ENCODE measurements around the gene DDOST. TPM values are rescaled to one million over a fixed set of nuclear protein-coding genes. Genes with fewer than 3 reads are reported as not detected.
A peak's percentile ranks its signal among the peaks of the same experiment; 100 is the strongest.
"Not testable (repeated sequence)": the region's sequence is repeated elsewhere in the genome, so short reads cannot be mapped to it uniquely, and the experiment has no call there.

The DDOST gene
- total RNA-seq, 2 experiments from 2014 or later, result 163 to 166 TPM

- POLR2A ChIA-PET, result no interaction called here
- Mint-ChIP-seq H3K4me3 (no peak overlapping the region), H3K4me1 (ENCODE audit: low read depth) (peaks cover 7% of the 10 kb centered on the region), H3K27ac (no peak overlapping the region), H3K27me3 (ENCODE audit: low read depth) (peaks cover 17% of the 10 kb centered on the region), H3K9me3 (ENCODE audit: insufficient read depth) (no peaks in the 10 kb centered on the region), H3K36me3 (ENCODE audit: low read depth) (no peaks in the 10 kb centered on the region)
- CTCF ChIA-PET, result interaction anchor here (1.9 kb wide), 1 partner anchor 10 kb away, joined by 8 read pairs; no protein-coding TSS in a partner anchor
- ATAC-seq, result no peak
- no peak for DNase-seq
Measured at GRCh38 chr1:20686883-20687725, 25.9 kb upstream of the DDOST start.

GRCh38 chr1:20685741-20686140 is 24.6 kb upstream of the DDOST start:
- POLR2A ChIA-PET, result no interaction called here
- no peak overlapping the region for H3K27ac Mint-ChIP-seq
- CTCF ChIA-PET, result interaction anchor here (1.3 kb wide), 1 partner anchor 509 kb away, joined by 3 read pairs; no protein-coding TSS in a partner anchor
- H3K4me3 Mint-ChIP-seq, result no peak overlapping the region
- peaks cover 24% of the 10 kb centered on the region for H3K27me3 Mint-ChIP-seq (ENCODE audit: low read depth)
- no peak for DNase-seq
- ATAC-seq, result no peak
- H3K4me1 Mint-ChIP-seq (ENCODE audit: low read depth), result peaks cover 4% of the 10 kb centered on the region
- no peaks in the 10 kb centered on the region for H3K9me3 Mint-ChIP-seq (ENCODE audit: insufficient read depth)
- no peaks in the 10 kb centered on the region for H3K36me3 Mint-ChIP-seq (ENCODE audit: low read depth)

- DNase-seq (no peak), ATAC-seq (no peak)
- H3K27ac Mint-ChIP-seq, result no peak overlapping the region
- peaks cover 4% of the 10 kb centered on the region for H3K4me1 Mint-ChIP-seq (ENCODE audit: low read depth)
- no peak overlapping the region for H3K4me3 Mint-ChIP-seq
- POLR2A ChIA-PET, result no interaction called here
- H3K9me3 Mint-ChIP-seq (ENCODE audit: insufficient read depth), result no peaks in the 10 kb centered on the region
- CTCF ChIA-PET, result interaction anchor here (1.3 kb wide), 1 partner anchor 510 kb away, joined by 3 read pairs; no protein-coding TSS in a partner anchor
- H3K36me3 Mint-ChIP-seq (ENCODE audit: low read depth), result no peaks in the 10 kb centered on the region
- peaks cover 28% of the 10 kb centered on the region for H3K27me3 Mint-ChIP-seq (ENCODE audit: low read depth)
Measured at GRCh38 chr1:20685099-20685662, 24.0 kb upstream of the DDOST start.

GRCh38 chr1:20684651-20685050 is 23.5 kb upstream of the DDOST start:
- DNase-seq, result no peak

GRCh38 chr1:20684050-20684620 is 23.0 kb upstream of the DDOST start:
- ATAC-seq, result no peak
- H3K4me1 Mint-ChIP-seq (ENCODE audit: low read depth), result peaks cover 8% of the 10 kb centered on the region
- no peak overlapping the region for H3K27ac Mint-ChIP-seq
- CTCF ChIA-PET, result interaction anchor here (0.8 to 1.3 kb wide), 2 partner anchors 13 to 511 kb away, joined by 3 read pairs; no protein-coding TSS in a partner anchor
- H3K36me3 Mint-ChIP-seq (ENCODE audit: low read depth), result no peaks in the 10 kb centered on the region
- H3K27me3 Mint-ChIP-seq (ENCODE audit: low read depth), result peaks cover 31% of the 10 kb centered on the region
- no peak for DNase-seq
- POLR2A ChIA-PET, result no interaction called here
- no peak overlapping the region for H3K4me3 Mint-ChIP-seq
- no peaks in the 10 kb centered on the region for H3K9me3 Mint-ChIP-seq (ENCODE audit: insufficient read depth)

More at GRCh38 chr1:20684651-20685050, 23.5 kb upstream of the DDOST start:
- ChIA-PET CTCF (interaction anchor here (0.8 to 1.3 kb wide), 2 partner anchors 12 to 510 kb away, joined by 3 read pairs; no protein-coding TSS in a partner anchor), POLR2A (no interaction called here)
- Mint-ChIP-seq H3K27ac (no peak overlapping the region), H3K4me1 (ENCODE audit: low read depth) (peaks cover 4% of the 10 kb centered on the region), H3K4me3 (no peak overlapping the region), H3K36me3 (ENCODE audit: low read depth) (no peaks in the 10 kb centered on the region), H3K9me3 (ENCODE audit: insufficient read depth) (no peaks in the 10 kb centered on the region), H3K27me3 (ENCODE audit: low read depth) (peaks cover 31% of the 10 kb centered on the region)
- no peak for ATAC-seq

- Mint-ChIP-seq H3K27ac (no peak overlapping the region), H3K4me3 (no peak overlapping the region), H3K36me3 (ENCODE audit: low read depth) (no peaks in the 10 kb centered on the region), H3K9me3 (ENCODE audit: insufficient read depth) (no peaks in the 10 kb centered on the region), H3K27me3 (ENCODE audit: low read depth) (peaks cover 34% of the 10 kb centered on the region), H3K4me1 (ENCODE audit: low read depth) (peaks cover 12% of the 10 kb centered on the region)
- DNase-seq (no peak), ATAC-seq (no peak)
- POLR2A ChIA-PET, result no interaction called here
- CTCF ChIA-PET, result interaction anchor here (0.8 to 2.0 kb wide), 2 partner anchors 13 kb away, joined by 3 to 6 read pairs; no protein-coding TSS in a partner anchor
Measured at GRCh38 chr1:20683614-20684013, 22.4 kb upstream of the DDOST start.

GRCh38 chr1:20682571-20683236 is 21.5 kb upstream of the DDOST start:
- Mint-ChIP-seq H3K4me3 (no peak overlapping the region), H3K9me3 (ENCODE audit: insufficient read depth) (no peaks in the 10 kb centered on the region), H3K27me3 (ENCODE audit: low read depth) (peaks cover 35% of the 10 kb centered on the region), H3K36me3 (ENCODE audit: low read depth) (peaks cover 3% of the 10 kb centered on the region), H3K4me1 (ENCODE audit: low read depth) (peaks cover 19% of the 10 kb centered on the region), H3K27ac (no peak overlapping the region)
- DNase-seq (no peak), ATAC-seq (no peak)
- ChIA-PET POLR2A (no interaction called here), CTCF (interaction anchor here (2.0 kb wide), 1 partner anchor 14 kb away, joined by 6 read pairs; no protein-coding TSS in a partner anchor)

- Mint-ChIP-seq H3K4me3 (no peak overlapping the region), H3K9me3 (ENCODE audit: insufficient read depth) (no peaks in the 10 kb centered on the region), H3K27ac (no peak overlapping the region), H3K36me3 (ENCODE audit: low read depth) (peaks cover 7% of the 10 kb centered on the region), H3K4me1 (ENCODE audit: low read depth) (peaks cover 21% of the 10 kb centered on the region), H3K27me3 (ENCODE audit: low read depth) (peaks cover 35% of the 10 kb centered on the region)
- ChIA-PET CTCF (interaction anchor here (1.2 to 2.0 kb wide), 2 partner anchors 15 to 48 kb away, joined by 3 to 6 read pairs; no protein-coding TSS in a partner anchor), POLR2A (no interaction called here)
- DNase-seq, result no peak
- ATAC-seq, result no peak
Measured at GRCh38 chr1:20681999-20682398, 20.8 kb upstream of the DDOST start.

GRCh38 chr1:20680269-20680668 is 19.1 kb upstream of the DDOST start:
- H3K36me3 Mint-ChIP-seq (ENCODE audit: low read depth), result peaks cover 7% of the 10 kb centered on the region

GRCh38 chr1:20678599-20678998 is 17.4 kb upstream of the DDOST start:
- peak overlapping the region; percentile 56 for H3K4me3 Mint-ChIP-seq
- H3K36me3 Mint-ChIP-seq (ENCODE audit: low read depth), result peaks cover 7% of the 10 kb centered on the region
- H3K9me3 Mint-ChIP-seq (ENCODE audit: insufficient read depth), result no peaks in the 10 kb centered on the region
- ATAC-seq (peak; percentile 74), DNase-seq (peak; percentile 63)
- peaks cover 21% of the 10 kb centered on the region for H3K4me1 Mint-ChIP-seq (ENCODE audit: low read depth)
- peak overlapping the region; percentile 65 for H3K27ac Mint-ChIP-seq
- ChIA-PET CTCF (interaction anchor here (0.7 to 1.1 kb wide), 5 partner anchors 17 to 127 kb away, joined by 3 to 4 read pairs (median 3); partner anchors contain the start of gene DDOST), POLR2A (interaction anchor here (0.6 to 0.7 kb wide), 2 partner anchors 109 to 1371 kb away, joined by 4 to 5 read pairs; partner anchors contain the start of gene HP1BP3)
- H3K27me3 Mint-ChIP-seq (ENCODE audit: low read depth), result peaks cover 33% of the 10 kb centered on the region

More at GRCh38 chr1:20680269-20680668, 19.1 kb upstream of the DDOST start:
- Mint-ChIP-seq H3K27me3 (ENCODE audit: low read depth) (peaks cover 35% of the 10 kb centered on the region), H3K4me1 (ENCODE audit: low read depth) (peaks cover 21% of the 10 kb centered on the region), H3K9me3 (ENCODE audit: insufficient read depth) (no peaks in the 10 kb centered on the region), H3K27ac (no peak overlapping the region), H3K4me3 (no peak overlapping the region)
- ChIA-PET POLR2A (no interaction called here), CTCF (no interaction called here)
- DNase-seq (no peak), ATAC-seq (no peak)

- ATAC-seq; H3K9me3 Mint-ChIP-seq (ENCODE audit: insufficient read depth); POLR2A ChIA-PET; H3K36me3 Mint-ChIP-seq (ENCODE audit: low read depth); H3K4me3 Mint-ChIP-seq; DNase-seq; H3K27ac Mint-ChIP-seq; H3K4me1 Mint-ChIP-seq (ENCODE audit: low read depth): not testable (repeated sequence)
- H3K27me3 Mint-ChIP-seq (ENCODE audit: low read depth), result peaks cover 12% of the 10 kb centered on the region
- CTCF ChIA-PET, result interaction anchor here (1.0 to 1.7 kb wide), 2 partner anchors 23 to 98 kb away, joined by 3 to 6 read pairs; no protein-coding TSS in a partner anchor
Measured at GRCh38 chr1:20673626-20674025, 12.5 kb upstream of the DDOST start.
